Lung microvascular endothelial cell (primary cell): ENCODE measurements around the gene MTR. TPM values are rescaled to one million over a fixed set of nuclear protein-coding genes. Genes with fewer than 3 reads are reported as not detected.
A peak's percentile ranks its signal among the peaks of the same experiment; 100 is the strongest.
"Not testable (repeated sequence)": the region's sequence is repeated elsewhere in the genome, so short reads cannot be mapped to it uniquely, and the experiment has no call there.

Experiments used
- DNase-seq, 2 donors: peaks; one replicate each; pipeline versions ENCODE4 v3.0.0 to v3.0.0-alpha.2; 2010; ENCODE audit warnings: low read depth in 2 of 2
- total RNA-seq: library from RNA; depleted of rRNA; stranded (reverse); fragments of >200 nt; gene quantifications from 2 replicates; pipeline ENCODE4 v1.2.1, GENCODE V29; 2014

The MTR gene
- total RNA-seq, 1 donor from 2014 or later, result 32.3 TPM

DNA sequence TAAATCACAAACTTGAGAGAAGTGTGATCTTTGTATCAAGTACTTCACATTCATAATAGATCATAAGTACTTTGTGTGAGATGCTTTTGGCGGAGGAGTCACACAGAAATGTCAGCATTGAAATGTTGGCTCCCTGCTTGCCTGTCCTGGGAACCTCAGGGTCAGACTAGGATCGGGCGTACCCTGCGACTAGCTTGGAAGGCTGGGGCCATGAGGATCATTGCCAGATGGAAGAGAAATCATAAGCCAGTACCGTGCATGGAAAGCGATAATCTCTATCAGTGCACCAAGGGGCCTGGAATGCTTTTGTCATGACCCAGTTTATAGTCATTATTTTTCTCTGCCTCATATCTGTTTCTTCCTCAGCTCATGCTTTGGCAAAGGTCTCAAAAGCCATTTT is 35.5 kb downstream of the MTR start:
- DNase-seq, result no peak

DNA sequence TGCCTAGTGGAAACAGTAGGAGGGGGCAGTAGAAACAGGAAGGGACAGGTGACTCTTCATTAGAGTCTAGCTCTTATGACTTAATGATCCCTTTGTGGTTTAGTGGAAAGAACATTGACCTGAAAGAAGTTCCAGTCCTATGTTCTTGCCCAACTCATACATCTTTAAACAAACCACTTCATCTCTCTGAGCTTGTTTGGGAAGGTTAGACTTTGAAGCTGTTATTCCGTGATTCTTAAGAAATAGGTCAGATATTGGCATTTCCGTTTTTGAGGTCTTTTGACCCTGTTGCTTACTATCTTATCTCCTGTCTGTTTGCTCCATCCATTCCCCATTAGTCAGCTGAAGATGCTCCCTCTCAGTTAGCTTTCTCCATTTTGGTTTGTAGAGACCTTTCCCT is 38.5 kb downstream of the MTR start:
- no peak for DNase-seq

- no peak for DNase-seq
Observed at GRCh38 chr1:236834876-236835275, 39.8 kb downstream of the MTR start.

GRCh38 chr1:236835491-236835890 is 40.4 kb downstream of the MTR start:
- DNase-seq, result no peak

DNA sequence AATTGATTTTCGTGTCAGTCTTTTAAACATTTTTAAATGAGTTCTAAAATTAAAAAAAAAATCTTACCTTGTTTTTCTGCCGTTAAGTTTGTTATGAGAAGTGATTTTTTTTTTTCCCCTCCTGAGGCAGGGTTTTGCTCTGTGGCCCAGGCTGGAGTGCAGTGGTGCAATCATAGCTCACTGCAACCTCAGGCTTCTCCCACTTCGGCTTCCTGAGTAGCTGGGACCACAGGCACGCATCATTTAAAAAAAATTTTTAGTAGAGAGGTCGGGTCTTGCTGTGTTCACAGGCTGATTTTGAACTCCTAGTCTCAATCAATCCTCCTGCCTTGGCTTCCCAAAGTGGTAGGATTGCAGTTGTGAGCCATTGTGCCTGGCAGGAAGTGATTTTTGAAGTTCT is 41.1 kb downstream of the MTR start:
- no peak for DNase-seq

DNA sequence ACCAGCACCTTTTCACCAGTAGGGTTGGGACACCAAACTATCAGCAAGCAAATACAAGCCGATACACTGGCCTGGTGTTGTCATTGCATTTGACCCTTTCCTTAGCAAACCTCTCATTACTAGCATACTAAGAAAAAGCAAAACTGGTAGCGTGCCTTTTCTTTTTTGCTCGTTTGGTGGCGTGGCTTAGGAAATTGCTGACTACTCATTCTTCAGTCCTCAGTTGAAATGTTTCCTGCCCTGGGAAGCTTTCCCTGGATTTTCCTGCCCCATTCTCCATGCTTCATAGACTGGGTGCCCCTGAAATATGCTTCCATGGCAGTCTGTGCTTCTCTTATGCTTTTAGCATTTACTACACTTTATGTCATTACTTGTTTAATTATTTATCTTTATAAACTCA is 42.0 kb downstream of the MTR start:
- DNase-seq, result no peak

DNA sequence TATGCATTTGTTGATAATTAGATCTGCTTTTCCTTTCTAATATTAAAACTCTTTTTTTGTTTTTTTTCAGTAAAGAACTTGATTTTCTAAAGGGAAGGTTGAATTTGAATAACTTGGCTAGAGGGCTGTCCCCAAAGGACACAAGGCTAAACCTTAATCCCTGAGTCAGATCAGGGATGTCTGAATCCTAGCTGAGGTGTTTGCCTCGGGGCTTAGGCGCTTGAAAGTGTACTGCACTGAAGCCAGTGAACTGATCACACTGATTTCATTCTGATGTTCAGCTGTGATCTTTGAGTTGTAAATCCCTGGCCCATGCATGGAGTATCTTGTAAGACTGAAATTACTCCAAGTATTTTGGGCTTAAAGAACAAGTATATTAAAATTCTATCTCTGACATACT is 42.8 kb downstream of the MTR start:
- DNase-seq, result no peak

DNA sequence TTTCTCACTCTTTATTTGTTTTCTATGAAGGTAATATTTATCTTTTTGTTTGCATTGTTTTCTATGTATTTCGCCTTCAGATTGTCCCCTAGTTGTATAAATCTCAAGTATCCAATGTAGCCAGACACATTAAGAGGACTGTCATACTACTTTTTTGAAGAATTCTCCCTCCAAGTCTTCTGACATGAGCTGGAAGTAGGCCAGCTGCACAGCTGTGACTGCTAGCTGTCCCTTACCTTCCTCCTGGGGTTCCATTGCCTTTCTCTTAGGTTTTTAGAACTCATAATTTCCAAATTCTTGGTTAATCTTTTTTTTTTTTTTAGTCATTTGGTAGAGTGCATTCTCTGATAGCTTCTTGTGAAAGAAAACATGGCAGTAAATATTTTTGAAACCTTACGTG is 46.2 kb downstream of the MTR start:
- DNase-seq, result no peak

GRCh38 chr1:236844499-236845271 is 49.6 kb downstream of the MTR start:
- no peak for DNase-seq

- no peak for DNase-seq
Observed at GRCh38 chr1:236845830-236846229, 50.7 kb downstream of the MTR start.

- DNase-seq, result no peak
Observed at GRCh38 chr1:236848274-236848923, 53.3 kb downstream of the MTR start.

DNA sequence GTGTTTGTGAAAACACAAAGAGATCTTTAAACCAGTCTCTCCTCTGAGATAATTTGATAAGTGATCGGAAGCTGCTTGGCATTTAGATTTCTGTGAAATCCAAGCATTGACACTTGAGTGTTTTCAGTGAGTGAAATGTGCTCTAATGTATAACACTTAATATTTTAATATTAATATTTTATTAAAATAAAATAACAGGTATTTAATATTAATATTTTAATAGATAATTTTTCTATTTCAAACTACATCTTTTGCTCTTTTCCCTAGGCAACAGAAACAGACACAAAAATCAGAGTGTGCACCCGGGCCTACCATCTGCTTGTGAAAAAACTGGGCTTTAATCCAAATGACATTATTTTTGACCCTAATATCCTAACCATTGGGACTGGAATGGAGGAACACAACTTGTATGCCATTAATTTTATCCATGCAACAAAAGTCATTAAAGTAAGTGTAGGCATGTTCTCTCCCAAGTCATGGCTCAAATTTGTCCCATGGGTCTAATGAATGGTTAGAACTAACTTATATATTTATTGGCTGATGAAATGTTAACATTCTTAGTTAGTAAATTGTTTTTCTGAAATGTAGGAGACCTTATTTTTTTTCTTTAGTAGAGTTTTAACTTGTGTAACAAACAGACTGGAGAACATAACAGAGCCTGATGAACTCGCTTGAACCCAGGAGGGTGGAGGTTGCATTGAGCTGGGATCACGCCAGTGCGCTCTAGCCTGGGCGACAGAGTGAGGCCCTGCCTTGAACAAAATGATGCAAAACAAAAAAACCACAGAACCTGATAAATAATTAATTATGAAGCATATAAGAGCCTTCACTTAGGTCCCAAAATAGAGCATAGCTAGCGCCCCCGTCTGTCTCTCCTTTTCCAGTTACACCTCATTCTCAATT is 55.2 kb downstream of the MTR start:
- DNase-seq, result peak in 1 of 2 donors; percentile 5

GRCh38 chr1:236851871-236852270 is 56.8 kb downstream of the MTR start:
- DNase-seq, result peak in 1 of 2 donors; percentile 2

GRCh38 chr1:236853921-236854604 is 59.0 kb downstream of the MTR start:
- DNase-seq, result no peak

GRCh38 chr1:236854605-236854983 is 59.5 kb downstream of the MTR start:
- DNase-seq, result no peak

- DNase-seq, result not testable (repeated sequence)
Observed at GRCh38 chr1:236856649-236857048, 61.6 kb downstream of the MTR start.

DNA sequence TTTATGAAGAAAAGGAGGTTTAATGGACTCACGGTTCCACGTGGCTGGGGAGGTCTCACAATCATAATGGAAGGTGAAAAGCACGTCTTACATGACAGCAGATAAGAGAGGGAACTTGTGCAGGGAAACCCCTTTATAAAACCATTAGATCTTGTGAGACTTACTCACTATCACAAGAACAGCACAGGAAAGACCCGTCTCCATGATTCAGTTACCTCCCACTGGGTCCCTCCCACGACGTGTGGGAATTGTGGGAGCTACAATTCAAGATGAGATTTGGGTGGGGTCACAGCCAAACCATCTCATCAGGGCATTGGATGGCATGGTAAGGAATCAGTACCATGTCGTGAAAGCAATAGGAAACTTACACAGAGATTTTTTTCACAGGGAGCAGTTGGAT is 63.1 kb downstream of the MTR start:
- no peak for DNase-seq

- no peak for DNase-seq
Observed at GRCh38 chr1:236860101-236860500, 65.0 kb downstream of the MTR start.

GRCh38 chr1:236860674-236861073 is 65.6 kb downstream of the MTR start:
- no peak for DNase-seq

DNA sequence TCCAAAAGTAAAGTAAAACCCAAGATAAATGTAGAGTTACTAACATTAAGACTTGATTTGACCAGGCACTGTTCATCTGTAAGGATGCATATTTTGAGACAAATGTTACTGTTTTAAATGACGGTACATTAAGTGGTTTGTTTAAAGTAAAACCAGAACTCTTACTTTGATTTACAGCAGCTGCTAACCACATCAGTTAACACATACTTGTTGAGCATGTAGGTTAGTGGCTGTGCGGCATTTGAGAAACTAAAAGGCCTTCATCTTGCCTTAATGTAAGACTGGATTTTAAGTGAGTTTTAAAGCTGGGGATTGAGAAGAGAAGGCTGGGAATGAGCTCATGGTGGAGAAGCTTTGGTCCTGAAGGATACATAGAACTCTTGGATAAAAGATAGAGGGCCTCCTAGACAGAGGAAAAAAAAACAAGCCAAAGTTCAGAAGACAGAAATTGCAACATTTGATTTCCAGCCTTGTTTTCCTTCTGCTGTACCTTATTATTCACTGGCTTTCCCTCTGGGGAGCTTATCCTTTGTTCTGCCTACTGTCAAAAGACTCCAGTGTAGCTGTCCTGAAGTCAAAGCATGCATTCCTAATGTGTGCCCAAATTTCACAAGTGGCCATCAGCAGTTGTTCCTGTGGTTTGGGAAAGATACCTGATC is 66.6 kb downstream of the MTR start:
- no peak for DNase-seq

DNA sequence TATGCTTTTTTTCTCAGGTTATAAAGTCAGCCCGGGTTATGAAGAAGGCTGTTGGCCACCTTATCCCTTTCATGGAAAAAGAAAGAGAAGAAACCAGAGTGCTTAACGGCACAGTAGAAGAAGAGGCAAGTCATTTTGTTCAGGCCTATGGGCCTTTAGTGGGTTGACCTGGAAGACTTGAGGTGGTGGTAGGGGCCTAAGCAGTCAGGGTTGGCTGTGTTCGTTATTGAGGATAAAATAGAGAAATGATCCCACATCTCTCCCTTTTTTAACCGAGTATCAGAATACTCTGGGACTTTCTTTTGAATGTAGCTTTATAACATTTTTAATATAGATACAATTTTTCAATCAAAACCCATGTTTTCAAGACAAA is 67.1 kb downstream of the MTR start:
- no peak for DNase-seq
